ENCODE data around the gene SIPA1L3.

DNA sequence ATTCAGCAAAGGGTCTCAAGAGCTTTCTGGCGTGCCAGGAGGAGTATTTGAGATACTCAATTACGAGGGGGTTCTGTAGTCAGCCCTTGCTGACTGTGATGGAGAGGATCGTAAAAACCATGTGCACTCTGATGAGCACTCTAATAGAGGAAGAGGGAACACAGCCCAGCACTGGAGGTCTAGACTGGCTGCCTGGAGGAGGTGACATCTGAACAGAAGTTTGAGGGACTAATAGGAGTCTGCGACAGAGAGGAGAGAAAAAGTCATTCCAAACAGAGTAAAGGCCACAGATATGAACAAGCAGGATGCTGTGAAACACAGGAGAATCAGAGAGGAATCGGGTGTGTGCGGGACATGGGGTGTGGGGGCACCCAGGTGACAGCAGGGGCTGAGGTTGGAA lies 237.7 kb downstream of the SIPA1L3 start:
- no peak for TF ChIP-seq POLR2A (IDR thresholded peaks at IDR 0.05)
- TF ChIP-seq, protein P1, sequence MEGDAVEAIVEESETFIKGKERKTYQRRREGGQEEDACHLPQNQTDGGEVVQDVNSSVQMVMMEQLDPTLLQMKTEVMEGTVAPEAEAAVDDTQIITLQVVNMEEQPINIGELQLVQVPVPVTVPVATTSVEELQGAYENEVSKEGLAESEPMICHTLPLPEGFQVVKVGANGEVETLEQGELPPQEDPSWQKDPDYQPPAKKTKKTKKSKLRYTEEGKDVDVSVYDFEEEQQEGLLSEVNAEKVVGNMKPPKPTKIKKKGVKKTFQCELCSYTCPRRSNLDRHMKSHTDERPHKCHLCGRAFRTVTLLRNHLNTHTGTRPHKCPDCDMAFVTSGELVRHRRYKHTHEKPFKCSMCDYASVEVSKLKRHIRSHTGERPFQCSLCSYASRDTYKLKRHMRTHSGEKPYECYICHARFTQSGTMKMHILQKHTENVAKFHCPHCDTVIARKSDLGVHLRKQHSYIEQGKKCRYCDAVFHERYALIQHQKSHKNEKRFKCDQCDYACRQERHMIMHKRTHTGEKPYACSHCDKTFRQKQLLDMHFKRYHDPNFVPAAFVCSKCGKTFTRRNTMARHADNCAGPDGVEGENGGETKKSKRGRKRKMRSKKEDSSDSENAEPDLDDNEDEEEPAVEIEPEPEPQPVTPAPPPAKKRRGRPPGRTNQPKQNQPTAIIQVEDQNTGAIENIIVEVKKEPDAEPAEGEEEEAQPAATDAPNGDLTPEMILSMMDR (IDR thresholded peaks at IDR 0.05): no peak

Measured in lower leg skin (tissue), 3 donors.